Measurements from ENCODE around the gene ITPRIP.

DNA sequence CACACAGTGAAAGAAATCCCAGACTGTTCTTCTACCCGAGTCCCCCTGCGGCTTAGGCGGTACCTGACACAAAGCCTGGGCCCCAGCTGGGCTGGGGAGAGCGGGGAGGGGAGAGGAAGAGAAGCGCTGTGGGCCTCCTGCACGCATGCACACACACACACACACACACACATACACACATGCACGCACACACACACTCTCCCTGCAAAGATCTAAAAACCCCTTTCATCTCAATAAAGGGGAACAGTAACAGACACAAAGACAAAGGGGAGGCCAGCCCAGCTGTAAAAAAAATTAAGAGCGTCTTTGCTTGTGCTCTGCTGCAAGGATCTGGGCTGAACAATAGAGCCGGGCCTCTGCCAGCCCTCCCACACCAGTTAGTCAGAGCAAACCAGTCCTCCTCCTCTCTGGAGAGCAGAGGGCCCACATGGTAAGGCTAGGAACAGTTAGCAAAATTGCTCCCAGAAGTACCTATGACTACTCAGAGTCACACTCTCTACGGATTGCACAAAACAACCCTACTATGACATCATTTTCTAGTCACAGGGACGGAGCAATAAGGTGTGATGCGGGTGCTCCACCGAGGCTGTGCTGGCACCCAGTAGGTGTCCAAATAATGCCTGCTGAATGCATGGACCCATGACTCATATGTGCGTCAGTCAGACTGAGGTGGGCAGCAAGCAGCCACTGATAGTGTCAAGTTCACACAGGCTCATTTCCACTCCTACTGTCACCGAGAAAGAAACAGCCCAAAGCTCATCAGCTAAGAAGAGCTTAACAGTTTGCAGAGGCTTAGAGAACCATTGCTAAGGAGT lies 9.2 kb downstream of the ITPRIP start:
- TF ChIP-seq EZH2phosphoT487 (IDR thresholded peaks at IDR 0.05; ENCODE audit: low read depth, severe bottlenecking, unreplicated experiment) (no peak), EZH2 (IDR thresholded peaks at IDR 0.05; ENCODE audit: borderline replicate concordance) (no peak)
- TF ChIP-seq, protein P1, sequence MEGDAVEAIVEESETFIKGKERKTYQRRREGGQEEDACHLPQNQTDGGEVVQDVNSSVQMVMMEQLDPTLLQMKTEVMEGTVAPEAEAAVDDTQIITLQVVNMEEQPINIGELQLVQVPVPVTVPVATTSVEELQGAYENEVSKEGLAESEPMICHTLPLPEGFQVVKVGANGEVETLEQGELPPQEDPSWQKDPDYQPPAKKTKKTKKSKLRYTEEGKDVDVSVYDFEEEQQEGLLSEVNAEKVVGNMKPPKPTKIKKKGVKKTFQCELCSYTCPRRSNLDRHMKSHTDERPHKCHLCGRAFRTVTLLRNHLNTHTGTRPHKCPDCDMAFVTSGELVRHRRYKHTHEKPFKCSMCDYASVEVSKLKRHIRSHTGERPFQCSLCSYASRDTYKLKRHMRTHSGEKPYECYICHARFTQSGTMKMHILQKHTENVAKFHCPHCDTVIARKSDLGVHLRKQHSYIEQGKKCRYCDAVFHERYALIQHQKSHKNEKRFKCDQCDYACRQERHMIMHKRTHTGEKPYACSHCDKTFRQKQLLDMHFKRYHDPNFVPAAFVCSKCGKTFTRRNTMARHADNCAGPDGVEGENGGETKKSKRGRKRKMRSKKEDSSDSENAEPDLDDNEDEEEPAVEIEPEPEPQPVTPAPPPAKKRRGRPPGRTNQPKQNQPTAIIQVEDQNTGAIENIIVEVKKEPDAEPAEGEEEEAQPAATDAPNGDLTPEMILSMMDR (IDR thresholded peaks at IDR 0.05; ENCODE audit: poor library complexity) = no peak
